Right lobe of liver (tissue), 4 donors: Measurements from ENCODE around the gene ZCCHC7.

ENCODE experiments used
- POLR2A ChIP-seq: fragments of 450-650 bp; IDR thresholded peaks from one replicate; pipeline ENCODE4 v1.6.1; 2017; ENCODE audit warnings: antibody characterized with exemption, mild to moderate bottlenecking
- TF ChIP-seq, protein P1 (sequence below), 4 donors: fragments of 200-600 bp in 3 of 4; fragments of 450-650 bp in 1 of 4; IDR thresholded peaks; one replicate each; pipeline versions ENCODE4 v1.5.1 to v1.8.0; 2016 to 2022; ENCODE audit warnings: antibody characterized with exemption in 4 of 4, mild to moderate bottlenecking in 2 of 4
- donor health status: DM: no; HTN: no; CAD: no.
- donor health status: DM: no; HTN: no; CAD: no.
- donor health status: DM: no; HTN: yes; CAD: no.

- TF ChIP-seq, protein P1, sequence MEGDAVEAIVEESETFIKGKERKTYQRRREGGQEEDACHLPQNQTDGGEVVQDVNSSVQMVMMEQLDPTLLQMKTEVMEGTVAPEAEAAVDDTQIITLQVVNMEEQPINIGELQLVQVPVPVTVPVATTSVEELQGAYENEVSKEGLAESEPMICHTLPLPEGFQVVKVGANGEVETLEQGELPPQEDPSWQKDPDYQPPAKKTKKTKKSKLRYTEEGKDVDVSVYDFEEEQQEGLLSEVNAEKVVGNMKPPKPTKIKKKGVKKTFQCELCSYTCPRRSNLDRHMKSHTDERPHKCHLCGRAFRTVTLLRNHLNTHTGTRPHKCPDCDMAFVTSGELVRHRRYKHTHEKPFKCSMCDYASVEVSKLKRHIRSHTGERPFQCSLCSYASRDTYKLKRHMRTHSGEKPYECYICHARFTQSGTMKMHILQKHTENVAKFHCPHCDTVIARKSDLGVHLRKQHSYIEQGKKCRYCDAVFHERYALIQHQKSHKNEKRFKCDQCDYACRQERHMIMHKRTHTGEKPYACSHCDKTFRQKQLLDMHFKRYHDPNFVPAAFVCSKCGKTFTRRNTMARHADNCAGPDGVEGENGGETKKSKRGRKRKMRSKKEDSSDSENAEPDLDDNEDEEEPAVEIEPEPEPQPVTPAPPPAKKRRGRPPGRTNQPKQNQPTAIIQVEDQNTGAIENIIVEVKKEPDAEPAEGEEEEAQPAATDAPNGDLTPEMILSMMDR (IDR thresholded peaks at IDR 0.05) = no peak
- no peak for TF ChIP-seq POLR2A
These were observed 207.2 kb downstream of the ZCCHC7 start for GRCh38 chr9:37327553-37327952.
